Astrocyte of the cerebellum (primary cell): ENCODE data around the gene MAPKAPK5.

Source experiments
- DNase-seq: peaks from one replicate; pipeline ENCODE4 v3.0.0-alpha.2; 2011; ENCODE audit warnings: low read depth
- H3K4me3 ChIP-seq: 2 replicates; pipeline ENCODE4 v1.5.1; 2011; ENCODE audit warnings: mild to moderate bottlenecking, low read depth, low read length, moderate library complexity
- in situ Hi-C: cut with HindIII; loops from 2 replicates; pipeline ENCODE4 v1.10.0; 2017; ENCODE audit warnings: low sequenced_read_pairs
- TF ChIP-seq, protein P1 (sequence below): IDR thresholded peaks from 2 replicates; pipeline ENCODE4 v1.5.1; 2012; ENCODE audit warnings: low read length, low read depth, moderate library complexity, mild to moderate bottlenecking; ENCODE audit errors: missing control alignments

Gene MAPKAPK5

GRCh38 chr12:111901182-111901581 is 59.2 kb downstream of the MAPKAPK5 start:
- TF ChIP-seq, protein P1, sequence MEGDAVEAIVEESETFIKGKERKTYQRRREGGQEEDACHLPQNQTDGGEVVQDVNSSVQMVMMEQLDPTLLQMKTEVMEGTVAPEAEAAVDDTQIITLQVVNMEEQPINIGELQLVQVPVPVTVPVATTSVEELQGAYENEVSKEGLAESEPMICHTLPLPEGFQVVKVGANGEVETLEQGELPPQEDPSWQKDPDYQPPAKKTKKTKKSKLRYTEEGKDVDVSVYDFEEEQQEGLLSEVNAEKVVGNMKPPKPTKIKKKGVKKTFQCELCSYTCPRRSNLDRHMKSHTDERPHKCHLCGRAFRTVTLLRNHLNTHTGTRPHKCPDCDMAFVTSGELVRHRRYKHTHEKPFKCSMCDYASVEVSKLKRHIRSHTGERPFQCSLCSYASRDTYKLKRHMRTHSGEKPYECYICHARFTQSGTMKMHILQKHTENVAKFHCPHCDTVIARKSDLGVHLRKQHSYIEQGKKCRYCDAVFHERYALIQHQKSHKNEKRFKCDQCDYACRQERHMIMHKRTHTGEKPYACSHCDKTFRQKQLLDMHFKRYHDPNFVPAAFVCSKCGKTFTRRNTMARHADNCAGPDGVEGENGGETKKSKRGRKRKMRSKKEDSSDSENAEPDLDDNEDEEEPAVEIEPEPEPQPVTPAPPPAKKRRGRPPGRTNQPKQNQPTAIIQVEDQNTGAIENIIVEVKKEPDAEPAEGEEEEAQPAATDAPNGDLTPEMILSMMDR: no peak
- DNase-seq: no peak
- in situ Hi-C loops: no loop called here
- no peak overlapping the region for H3K4me3 ChIP-seq

DNA sequence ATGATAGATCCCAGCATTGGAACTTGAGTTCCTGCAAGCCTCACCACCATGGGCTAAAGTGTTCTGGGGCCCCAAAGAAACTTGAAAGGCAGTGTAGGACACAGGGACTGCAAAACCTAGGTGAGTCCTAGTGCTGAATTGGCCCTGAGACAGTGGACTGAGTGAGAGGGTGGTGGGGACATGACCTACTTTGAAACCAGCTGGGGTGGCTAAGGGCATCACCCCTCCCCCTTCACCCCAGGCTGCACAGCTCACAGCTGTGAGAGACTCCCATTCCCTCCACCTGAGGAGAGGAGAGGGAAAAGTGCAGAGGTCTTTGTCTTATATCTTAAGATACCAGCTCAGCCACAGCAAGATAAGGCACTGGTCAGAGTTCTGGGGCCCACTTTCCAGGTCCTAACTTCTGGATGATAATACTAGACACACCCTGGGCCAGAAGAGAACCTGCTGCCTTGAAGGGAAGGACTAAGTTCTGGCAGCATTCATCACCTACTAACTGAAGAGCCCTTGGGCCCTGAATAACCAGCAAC is 62.5 kb downstream of the MAPKAPK5 start:
- TF ChIP-seq, protein P1: no peak
- in situ Hi-C loops: no loop called here
- no peak overlapping the region for H3K4me3 ChIP-seq
- DNase-seq: no peak

DNA sequence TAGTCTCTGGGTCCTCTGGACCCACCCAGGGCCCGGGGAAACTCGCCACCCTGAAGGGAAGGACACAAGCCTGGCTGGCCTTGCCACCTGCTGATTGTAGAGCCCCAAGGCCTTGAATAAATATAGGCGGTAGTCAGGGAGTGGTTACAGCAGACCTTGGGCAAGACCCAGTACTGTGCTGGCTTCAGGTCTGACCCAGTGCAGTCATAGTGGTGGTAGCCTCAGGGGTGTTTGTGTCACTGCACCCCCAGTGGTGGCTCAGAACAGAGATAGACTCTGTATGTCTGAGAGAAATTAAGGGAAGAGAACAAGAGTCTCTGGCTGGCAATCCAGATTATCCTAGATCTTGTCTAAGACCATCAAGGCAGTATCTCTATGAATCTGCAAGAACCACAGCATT is 63.5 kb downstream of the MAPKAPK5 start:
- no peak overlapping the region for H3K4me3 ChIP-seq
- in situ Hi-C loops: no loop called here

DNA sequence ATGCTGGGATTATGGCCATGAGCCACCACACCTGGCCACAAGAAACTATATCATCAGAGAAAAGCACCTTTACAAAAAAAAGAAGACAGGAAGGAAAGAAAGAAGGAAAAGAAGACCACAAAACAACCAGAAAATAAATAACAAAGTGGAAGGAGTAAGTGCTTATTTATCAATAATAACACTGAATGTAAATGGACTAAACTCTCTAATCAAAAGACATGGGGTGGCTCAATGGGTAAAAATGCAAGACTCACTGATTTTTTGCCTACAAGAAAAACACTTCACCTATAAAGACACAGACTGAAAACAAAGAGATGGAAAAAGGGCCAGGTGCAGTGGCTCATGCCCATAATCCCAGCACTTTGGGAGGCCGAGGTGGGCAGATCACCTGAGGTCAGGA is 65.7 kb downstream of the MAPKAPK5 start:
- TF ChIP-seq, protein P1: no peak
- H3K4me3 ChIP-seq: no peak overlapping the region
- in situ Hi-C loops: no loop called here
- DNase-seq: no peak

More for the DNA sequence above, 63.5 kb downstream of the MAPKAPK5 start:
- DNase-seq: no peak
- TF ChIP-seq, protein P1: no peak

- in situ Hi-C loops: no loop called here
- DNase-seq: no peak
- TF ChIP-seq, protein P1: no peak
- no peak overlapping the region for H3K4me3 ChIP-seq
These were observed 83.1 kb downstream of the MAPKAPK5 start for GRCh38 chr12:111925171-111925570.

DNA sequence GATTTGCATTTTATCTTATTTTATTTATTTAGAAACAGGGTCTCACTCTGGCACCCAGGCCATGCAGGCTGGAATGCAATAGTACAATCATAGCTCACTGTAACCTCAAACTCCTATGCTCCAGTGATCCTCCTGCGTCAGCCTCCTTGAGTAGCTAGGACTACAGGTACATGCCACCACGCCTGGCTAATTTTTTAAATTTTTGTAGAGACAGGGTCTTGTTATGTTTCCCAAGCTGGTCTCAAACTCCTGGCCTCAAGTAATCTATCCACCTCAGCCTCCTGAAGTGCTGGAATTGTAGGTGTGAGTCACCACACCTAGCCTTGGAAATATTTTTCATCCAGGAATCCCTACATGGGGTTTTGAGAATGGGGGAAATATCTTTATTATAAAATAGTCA is 84.6 kb downstream of the MAPKAPK5 start:
- TF ChIP-seq, protein P1: no peak
- H3K4me3 ChIP-seq: no peak overlapping the region
- no peak for DNase-seq
- in situ Hi-C loops: no loop called here
